ENCODE data around the gene MX2.
A peak's percentile ranks its signal among the peaks of the same experiment; 100 is the strongest.

The MX2 gene

GRCh38 chr21:41361786-41362604 lies at the start of gene MX2:
MX2 (plus strand) TSS chr21:41362027; CDS start chr21:41376907, 14,880 bp downstream.
- no peak for DNase-seq

- peak; percentile 5 for DNase-seq
Observed at GRCh38 chr21:41313285-41314164, 48.3 kb upstream of the MX2 start.

GRCh38 chr21:41315726-41316125 lies 46.1 kb upstream of the MX2 start:
- no peak for DNase-seq

GRCh38 chr21:41316200-41317062 lies 45.4 kb upstream of the MX2 start, which contains the start of gene FAM3B:
FAM3B (plus strand) TSS chr21:41316801; CDS start chr21:41316880, 79 bp downstream.
- DNase-seq: no peak

- DNase-seq: no peak
Observed at GRCh38 chr21:41317063-41317392, 44.8 kb upstream of the MX2 start.

- no peak for DNase-seq
Observed at GRCh38 chr21:41317458-41317857, 44.4 kb upstream of the MX2 start.

- no peak for DNase-seq
Observed at GRCh38 chr21:41318218-41318617, 43.6 kb upstream of the MX2 start.

- no peak for DNase-seq
Observed at GRCh38 chr21:41319273-41319672, 42.6 kb upstream of the MX2 start.

- no peak for DNase-seq
Observed at GRCh38 chr21:41321211-41321907, 40.5 kb upstream of the MX2 start.

GRCh38 chr21:41321908-41322495 lies 39.8 kb upstream of the MX2 start:
- DNase-seq: no peak

GRCh38 chr21:41322496-41323382 lies 39.1 kb upstream of the MX2 start:
- no peak for DNase-seq

- no peak for DNase-seq
Observed at GRCh38 chr21:41325138-41325912, 36.5 kb upstream of the MX2 start.

- DNase-seq: no peak
Observed at GRCh38 chr21:41326414-41327080, 35.3 kb upstream of the MX2 start.

- no peak for DNase-seq
Observed at GRCh38 chr21:41327753-41328152, 34.1 kb upstream of the MX2 start.

GRCh38 chr21:41328660-41329607 lies 32.9 kb upstream of the MX2 start:
- no peak for DNase-seq

- no peak for DNase-seq
Observed at GRCh38 chr21:41333752-41334151, 28.1 kb upstream of the MX2 start.

- DNase-seq: no peak
Observed at GRCh38 chr21:41337515-41337914, 24.3 kb upstream of the MX2 start.

- DNase-seq: no peak
Observed at GRCh38 chr21:41338455-41338854, 23.4 kb upstream of the MX2 start.
